ENCODE results near the gene SULF2. TPM values are rescaled to one million over a fixed set of nuclear protein-coding genes. Genes with fewer than 3 reads are reported as not detected.

SULF2 gene
- total and polyA plus RNA-seq, 2 experiments from 2014 or later: 49.0 to 66.6 TPM

DNA sequence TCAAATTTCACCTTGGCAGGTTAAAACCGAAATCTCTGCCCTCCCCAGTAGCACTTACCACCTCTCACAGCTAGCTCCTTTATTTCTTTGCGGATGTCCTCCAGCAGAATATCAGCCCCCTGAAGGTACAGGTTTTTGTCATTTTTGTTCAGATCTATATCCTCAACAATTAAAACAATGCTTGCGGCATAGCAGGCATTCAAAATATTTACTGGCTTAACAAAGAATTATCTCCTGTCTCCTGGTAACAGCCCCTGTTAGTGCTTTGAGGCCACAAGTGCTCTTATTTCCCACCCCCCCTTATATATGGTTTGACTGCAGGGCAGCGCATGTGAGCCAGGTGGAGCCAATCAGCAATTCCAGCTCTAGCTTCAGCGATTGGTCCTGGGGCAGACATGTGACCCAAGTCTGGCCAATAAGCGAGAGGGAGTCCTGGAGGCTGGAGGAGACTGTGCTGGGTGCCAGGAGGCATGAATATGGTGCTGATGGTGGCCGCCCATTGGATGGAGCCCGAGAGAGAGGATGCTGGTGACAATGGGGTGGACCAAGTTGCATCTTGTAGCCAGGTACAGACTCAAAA is 21.0 kb downstream of the SULF2 start:
- WGBS (ENCODE audit: low lambda C conversion rate, missing lambda C conversion rate): 96% methylated on average over 7 of the region's 8 CpGs
- Histone ChIP-seq H2AFZ (no peak overlapping the region), H3K27ac (no peak overlapping the region), H3K9me2 (replicated peaks; ENCODE audit: insufficient read depth) (no peaks in the 10 kb centered on the region), H3K4me3 (no peak overlapping the region), H4K20me1 (ENCODE audit: insufficient read depth, poor library complexity, severe bottlenecking) (no peaks in the 10 kb centered on the region), H3K79me2 (peaks cover 6% of the 10 kb centered on the region), H3K27me3 (no peaks in the 10 kb centered on the region), H3K9me3 (ENCODE audit: low read depth) (no peaks in the 10 kb centered on the region), H3K4me2 (no peak overlapping the region), H3K4me1 (ENCODE audit: insufficient read depth) (no peaks in the 10 kb centered on the region), H3K36me3 (replicated peaks; ENCODE audit: insufficient read depth, low read depth) (no peaks in the 10 kb centered on the region)
- TF ChIP-seq EZH2phosphoT487 (IDR thresholded peaks at IDR 0.05; ENCODE audit: low read depth, severe bottlenecking, unreplicated experiment): no peak
- TF ChIP-seq EZH2 (IDR thresholded peaks at IDR 0.05; ENCODE audit: borderline replicate concordance): no peak
- no peak for TF ChIP-seq CTCF (IDR thresholded peaks at IDR 0.05; ENCODE audit: poor library complexity)
- no peak for DNase-seq (ENCODE audit: low spot score)

DNA sequence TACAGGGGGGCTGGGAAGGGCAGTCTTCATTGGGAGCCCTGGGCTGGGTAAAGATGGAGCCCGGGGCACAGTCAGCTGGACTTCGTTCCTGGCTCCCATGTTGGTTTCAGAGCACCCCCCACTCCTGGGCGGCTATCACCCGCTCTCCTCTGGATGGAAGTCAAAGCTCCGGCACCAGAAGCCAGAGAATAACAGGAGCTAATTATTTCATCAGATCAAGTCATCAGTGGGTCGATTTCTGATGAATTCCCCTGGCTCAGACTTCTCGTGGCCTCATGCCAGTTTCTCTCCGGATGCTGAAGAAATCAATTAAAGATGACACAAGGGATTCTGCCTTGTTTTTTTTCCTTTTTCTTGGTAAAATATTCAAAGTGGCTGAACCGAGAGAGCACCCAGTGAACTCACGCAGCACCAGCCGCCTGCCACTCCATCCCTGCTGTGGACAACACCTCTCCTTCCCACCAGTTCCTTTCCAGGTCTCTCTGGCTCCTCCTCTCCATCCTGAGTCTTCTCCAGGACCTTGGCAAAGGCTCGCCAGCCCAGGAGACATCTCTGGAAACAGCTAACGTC is 22.5 kb downstream of the SULF2 start:
- Histone ChIP-seq H3K9me2 (replicated peaks; ENCODE audit: insufficient read depth) (no peaks in the 10 kb centered on the region), H3K4me3 (no peak overlapping the region), H3K36me3 (replicated peaks; ENCODE audit: insufficient read depth, low read depth) (no peaks in the 10 kb centered on the region), H4K20me1 (ENCODE audit: insufficient read depth, poor library complexity, severe bottlenecking) (no peaks in the 10 kb centered on the region), H3K4me2 (no peak overlapping the region), H3K4me1 (ENCODE audit: insufficient read depth) (no peaks in the 10 kb centered on the region), H3K9me3 (ENCODE audit: low read depth) (no peaks in the 10 kb centered on the region), H3K79me2 (peaks cover 6% of the 10 kb centered on the region), H3K27ac (no peak overlapping the region), H2AFZ (no peak overlapping the region), H3K27me3 (no peaks in the 10 kb centered on the region)
- DNase-seq (ENCODE audit: low spot score): no peak
- TF ChIP-seq CTCF (IDR thresholded peaks at IDR 0.05; ENCODE audit: poor library complexity) (no peak), EZH2phosphoT487 (IDR thresholded peaks at IDR 0.05; ENCODE audit: low read depth, severe bottlenecking, unreplicated experiment) (no peak), EZH2 (IDR thresholded peaks at IDR 0.05; ENCODE audit: borderline replicate concordance) (no peak)
- 88% methylated on average over 13 of the region's 13 CpGs for WGBS (ENCODE audit: low lambda C conversion rate, missing lambda C conversion rate)

DNA sequence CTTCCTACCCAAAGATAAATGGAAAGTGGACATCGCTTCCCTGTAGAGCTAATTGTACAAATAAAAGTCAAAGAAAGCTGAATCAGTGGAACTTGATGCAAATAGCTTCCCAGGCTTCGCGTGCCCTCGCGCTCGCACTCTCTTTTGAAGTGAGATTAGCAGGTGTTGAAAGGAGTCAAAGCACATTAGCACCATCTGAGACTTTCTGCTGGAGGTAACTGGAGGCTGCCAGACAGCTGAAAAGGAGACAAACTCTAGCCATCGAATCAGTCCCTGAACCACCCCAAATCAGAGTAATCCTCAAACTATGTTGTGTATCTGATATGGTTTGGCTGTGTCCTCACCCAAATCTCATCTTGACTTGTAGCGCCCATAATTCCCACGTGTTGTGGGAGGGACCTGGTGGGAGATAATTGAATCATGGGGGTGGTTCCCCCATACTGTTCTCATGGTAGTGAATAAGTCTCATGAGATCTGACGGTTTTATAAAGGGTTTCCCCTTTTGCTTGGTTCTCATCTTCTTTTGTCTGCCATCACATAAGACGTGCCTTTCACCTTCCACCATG is 23.7 kb downstream of the SULF2 start:
- H3K9me2 ChIP-seq (replicated peaks; ENCODE audit: insufficient read depth): no peaks in the 10 kb centered on the region
- no peaks in the 10 kb centered on the region for H4K20me1 ChIP-seq (ENCODE audit: insufficient read depth, poor library complexity, severe bottlenecking)
- no peak overlapping the region for H3K27ac ChIP-seq
- peaks cover 6% of the 10 kb centered on the region for H3K79me2 ChIP-seq
- DNase-seq (ENCODE audit: low spot score): no peak
- H3K4me1 ChIP-seq (ENCODE audit: insufficient read depth): no peaks in the 10 kb centered on the region
- H3K36me3 ChIP-seq (replicated peaks; ENCODE audit: insufficient read depth, low read depth): no peaks in the 10 kb centered on the region
- WGBS (ENCODE audit: low lambda C conversion rate, missing lambda C conversion rate): 61% methylated on average over 11 of the region's 11 CpGs
- no peak for TF ChIP-seq CTCF (IDR thresholded peaks at IDR 0.05; ENCODE audit: poor library complexity)
- TF ChIP-seq EZH2 (IDR thresholded peaks at IDR 0.05; ENCODE audit: borderline replicate concordance): no peak
- no peak for TF ChIP-seq EZH2phosphoT487 (IDR thresholded peaks at IDR 0.05; ENCODE audit: low read depth, severe bottlenecking, unreplicated experiment)
- no peak overlapping the region for H3K4me2 ChIP-seq
- no peaks in the 10 kb centered on the region for H3K9me3 ChIP-seq (ENCODE audit: low read depth)
- no peak overlapping the region for H3K4me3 ChIP-seq
- H3K27me3 ChIP-seq: no peaks in the 10 kb centered on the region
- H2AFZ ChIP-seq: no peak overlapping the region

Measured in hepatocyte (in vitro differentiated cells).